Measurements from ENCODE around the gene RPP40.

GRCh38 chr6:4958624-4959023, 45.2 kb downstream of the RPP40 start:
- TF ChIP-seq MXI1 (IDR thresholded peaks at IDR 0.05; ENCODE audit: borderline replicate concordance, low read depth, low read length) (no peak), CTCF (CRISPR knock-in tag; IDR thresholded peaks at IDR 0.05) (no peak)
